ENCODE results near the gene GDAP1L1.
A peak's percentile ranks its signal among the peaks of the same experiment; 100 is the strongest.

GDAP1L1 gene

DNA sequence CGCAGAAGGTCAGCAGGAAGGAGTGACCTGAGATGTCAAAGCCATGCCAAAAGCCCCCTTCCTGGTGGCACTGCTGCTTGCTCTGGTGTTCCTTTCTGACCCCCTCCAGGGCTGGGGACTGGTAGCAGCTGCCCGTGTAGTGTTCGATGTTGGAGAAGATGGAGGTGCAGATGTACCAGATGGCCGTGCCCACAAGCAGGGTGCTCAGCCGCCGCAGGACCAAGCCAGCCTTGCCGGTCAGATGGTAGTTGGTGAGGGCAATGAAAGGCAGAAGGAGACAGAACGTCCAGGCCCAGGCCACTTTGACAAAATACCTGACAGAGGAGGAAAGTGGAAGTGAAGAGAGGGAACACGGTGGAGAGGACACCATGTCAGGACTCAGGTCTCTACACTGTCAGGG, 59.8 kb downstream of the GDAP1L1 start:
- no peak for DNase-seq

DNA sequence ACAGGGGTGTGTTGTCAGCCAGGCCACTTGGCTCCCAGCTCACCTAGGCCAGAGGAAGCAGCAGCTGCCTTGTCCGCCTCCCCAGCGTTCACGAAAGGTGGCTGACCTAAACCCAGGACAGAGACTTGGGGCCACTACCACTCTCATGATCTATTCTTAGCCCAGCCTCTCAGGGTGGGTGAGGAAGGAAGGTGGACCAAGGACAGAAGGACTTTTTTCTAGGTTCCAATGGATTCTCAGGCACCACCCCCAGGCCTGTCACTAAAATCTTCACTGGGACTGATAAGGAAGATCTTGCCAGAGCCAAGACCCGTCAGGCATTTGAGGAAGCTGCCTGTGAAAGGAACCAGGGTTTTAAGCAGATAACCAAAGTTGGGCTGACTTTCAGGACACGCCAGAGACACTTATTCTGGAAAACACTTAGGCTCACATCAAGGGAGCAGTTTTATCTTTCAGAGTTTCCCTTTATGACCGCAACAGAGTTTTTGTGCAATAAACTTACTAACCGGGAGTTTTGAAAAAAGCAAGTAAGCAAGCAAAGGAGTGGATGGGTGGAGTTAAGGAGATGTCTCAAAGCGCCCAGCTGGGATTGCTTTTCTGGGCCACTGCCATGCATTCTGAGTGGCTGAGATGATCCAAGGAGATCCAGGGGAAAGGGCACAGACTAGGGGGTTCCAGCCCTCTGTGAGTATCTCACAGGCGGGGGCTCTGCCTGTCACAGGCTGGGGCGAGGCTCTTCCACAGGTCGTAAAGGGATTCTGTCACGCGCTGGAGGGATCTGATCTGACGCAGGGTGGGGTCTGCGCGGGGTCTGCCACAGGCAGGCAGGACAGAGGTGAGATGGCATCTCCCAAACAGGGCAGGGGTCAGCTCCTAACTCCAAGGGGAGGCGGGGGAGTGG, 62.9 kb downstream of the GDAP1L1 start:
- DNase-seq: no peak

DNA sequence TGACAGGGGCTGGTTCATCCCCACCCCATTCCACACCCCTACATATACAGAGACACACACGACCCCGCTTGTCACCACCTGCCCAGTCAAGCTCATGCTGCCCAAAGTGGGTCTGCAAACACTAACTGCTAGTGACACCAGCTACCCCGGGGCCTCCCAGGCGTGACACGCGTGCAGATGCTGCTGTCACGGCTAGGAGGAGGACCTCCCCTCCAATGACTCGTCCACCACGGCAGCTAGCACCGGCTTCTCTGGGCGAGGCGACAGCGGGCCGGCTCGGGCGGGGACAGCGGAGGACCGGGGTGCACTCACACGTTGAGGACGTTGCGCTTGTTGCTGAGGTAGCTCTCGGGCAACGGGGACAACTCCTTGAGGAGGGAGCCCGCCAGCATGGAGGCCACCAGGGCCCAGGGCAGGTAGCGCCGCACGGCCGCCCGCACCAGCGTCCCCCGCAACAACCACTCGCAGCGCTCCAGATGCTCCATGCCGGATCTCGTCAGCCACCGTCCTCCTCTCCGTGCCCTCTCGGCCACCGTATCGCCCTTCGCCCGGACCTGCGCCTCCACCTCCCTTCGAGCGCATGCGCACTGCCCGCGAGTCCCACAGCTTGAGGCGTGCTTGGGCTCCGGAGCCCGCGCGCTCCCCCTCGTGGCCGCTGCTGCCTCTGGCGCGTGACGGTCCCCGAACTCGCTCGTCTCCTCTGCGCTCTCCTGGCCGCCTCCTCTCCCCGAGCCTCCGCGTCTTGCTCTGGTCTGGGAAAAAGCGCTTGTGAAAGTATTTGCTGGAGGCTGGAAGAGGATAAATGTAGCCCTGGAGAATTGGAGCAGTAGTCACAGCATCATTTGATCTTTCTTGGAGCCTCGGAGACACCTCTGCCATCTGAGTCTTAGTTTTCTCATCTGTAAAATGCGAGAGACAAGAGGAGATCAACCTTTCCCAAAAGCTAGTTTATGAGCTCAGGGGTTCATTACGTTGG, 63.8 kb downstream of the GDAP1L1 start, which contains the start of gene FITM2:
FITM2 (minus strand) TSS at position 539 of the 976 bp plus-strand sequence; CDS start at position 485, 54 bp downstream.
- peak; percentile 98 for DNase-seq

DNA sequence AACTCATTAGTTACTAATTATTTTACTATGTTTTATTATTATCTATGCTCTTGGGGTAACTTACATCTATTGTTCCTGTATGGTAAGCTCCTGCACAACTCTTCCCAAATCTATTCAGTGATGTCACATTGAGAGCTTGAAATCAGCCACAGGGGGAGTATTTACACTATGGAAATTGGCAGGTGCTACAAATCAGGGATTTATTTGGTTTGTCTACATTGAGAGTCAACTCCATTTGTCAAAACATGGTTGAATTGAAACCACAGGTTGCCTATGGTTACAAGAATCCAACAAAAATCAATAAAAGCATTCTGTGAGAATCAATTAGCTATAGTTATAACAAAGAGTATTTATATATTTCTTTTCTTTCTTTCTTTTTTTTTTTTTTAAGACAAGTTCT, 67.8 kb downstream of the GDAP1L1 start:
- no peak for DNase-seq

DNA sequence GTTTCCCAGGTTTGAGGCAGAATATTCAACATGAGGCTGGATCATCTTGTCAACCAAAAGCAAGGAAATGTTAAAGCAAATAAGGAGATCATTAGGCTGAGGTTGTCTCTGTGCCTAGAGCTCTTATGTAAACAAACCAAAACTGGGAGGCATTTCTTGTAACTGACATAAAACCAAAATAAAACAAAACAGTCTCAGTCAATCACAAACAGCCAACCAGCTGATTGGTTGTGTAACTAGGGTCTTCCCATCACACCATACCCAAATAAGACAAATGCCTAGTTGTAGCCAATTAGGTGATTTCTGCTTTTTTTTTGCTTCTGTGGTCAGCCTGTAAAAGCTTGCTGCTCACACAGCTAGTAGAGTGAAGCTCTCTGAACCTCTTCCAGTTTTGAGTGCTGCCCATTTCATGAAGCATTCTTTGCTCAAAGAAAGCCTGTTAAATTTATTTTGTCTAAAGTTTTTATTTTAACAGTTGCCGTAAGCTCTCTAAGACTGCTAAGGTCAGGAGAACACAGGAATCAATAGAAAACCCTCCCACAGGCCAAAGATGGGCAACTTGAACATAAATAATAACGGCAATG, 72.8 kb downstream of the GDAP1L1 start:
- DNase-seq: no peak

DNA sequence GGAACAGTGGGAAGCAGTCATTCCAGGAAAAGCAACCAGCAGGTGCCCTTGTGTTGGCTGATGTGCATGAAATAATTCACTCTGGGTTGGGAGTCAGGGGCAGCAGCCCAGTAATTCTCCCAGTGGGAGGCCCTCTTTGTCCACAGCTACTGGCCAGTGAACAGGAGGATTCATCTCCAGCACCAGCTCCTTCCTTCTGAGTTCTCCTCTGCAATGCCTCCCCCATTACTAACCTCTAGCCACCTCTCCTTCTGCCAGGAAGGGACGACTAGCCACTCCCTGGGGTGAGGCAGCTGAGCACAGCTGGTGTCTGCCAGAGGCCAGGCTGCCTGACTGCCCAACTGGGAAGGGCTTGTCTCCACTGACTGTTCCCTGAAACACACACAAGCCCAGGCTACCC, 77.2 kb downstream of the GDAP1L1 start:
- peak; percentile 19 for DNase-seq

DNA sequence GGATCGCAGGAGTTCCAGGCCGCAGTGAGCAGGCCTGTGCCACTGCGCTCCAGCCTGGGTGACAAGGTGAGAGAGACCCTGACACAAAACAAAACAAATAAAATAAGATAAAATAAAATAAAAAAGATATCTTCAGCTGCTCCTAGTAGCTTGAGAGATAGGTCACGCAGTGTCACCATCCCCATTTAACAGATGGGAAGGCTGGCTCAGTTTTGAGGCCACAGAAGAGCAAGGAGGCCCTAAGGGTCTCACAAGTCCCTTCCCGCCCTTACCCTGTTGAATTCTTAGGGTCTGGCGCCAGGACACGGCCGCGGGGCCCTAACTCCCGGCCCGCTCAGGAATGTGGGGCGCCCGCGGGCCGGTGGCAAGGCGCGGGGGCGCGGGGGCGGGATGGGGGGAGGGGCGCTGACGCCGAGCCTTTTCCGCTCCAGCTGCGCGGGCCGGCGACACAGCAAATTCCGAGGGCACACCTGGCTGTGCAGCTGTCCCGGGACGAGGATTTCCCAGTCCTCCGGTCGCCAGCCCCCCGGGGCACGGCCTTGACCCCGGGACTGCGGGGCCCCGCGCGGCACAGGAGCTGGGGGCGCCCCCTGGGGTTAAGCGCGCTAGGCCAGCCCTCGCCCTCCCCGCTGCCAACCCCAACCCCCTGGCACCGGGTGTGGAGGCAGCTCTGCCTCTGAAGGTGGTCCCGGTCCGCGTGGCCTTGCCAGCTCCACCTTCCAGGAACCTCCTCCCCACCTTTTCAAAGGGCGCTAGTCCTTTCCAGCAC, 79.5 kb downstream of the GDAP1L1 start:
- DNase-seq: peak; percentile 47

DNA sequence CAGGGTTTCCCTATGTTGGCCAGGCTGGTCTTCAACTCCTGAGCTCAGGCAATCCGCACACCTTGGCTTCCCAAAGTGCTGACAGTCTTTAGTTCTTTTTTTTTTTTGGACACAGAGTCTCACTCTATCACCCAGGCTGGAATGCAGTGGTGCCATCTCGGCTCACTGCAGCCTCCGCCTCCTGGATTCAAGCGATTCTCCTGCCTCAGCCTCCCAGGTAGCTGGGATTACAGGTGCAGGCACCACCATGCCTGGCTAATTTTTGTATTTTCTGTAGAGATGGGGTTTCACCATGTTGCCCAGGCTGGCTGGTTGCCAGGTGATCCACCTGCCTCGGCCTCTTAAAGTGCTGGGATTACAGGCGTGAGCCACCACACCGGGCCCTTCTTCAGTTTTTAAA, 80.6 kb downstream of the GDAP1L1 start:
- DNase-seq: peak; percentile 26

DNA sequence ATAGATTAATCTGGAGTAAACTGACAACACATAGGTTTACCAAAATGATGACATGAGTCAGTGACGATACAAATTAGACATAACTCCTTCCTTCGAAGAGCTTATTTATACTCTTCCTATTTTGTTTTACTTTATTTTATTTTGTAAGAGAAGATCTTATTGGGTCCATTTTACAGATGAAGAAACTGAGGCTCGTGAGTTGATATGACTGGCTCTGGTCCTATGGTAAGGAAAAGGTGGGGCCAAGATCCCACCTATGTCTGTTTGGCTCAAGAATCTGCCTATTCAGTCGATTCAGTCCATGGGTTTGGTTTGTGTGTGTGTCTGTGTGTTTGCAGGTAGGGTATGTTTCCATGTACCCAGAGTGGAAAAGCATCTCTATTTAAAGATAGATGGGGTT, 81.3 kb downstream of the GDAP1L1 start:
- no peak for DNase-seq

All from RPMI8226 (cell line).